Stomach smooth muscle (tissue), 2 donors: ENCODE measurements around the gene EEF1A1.
"Not testable (repeated sequence)": the region's sequence is repeated elsewhere in the genome, so short reads cannot be mapped to it uniquely, and the experiment has no call there.

ENCODE experiments used
- H3K27ac ChIP-seq: one replicate; pipeline ENCODE4 v1.7.0; 2013; ENCODE audit warnings: mild to moderate bottlenecking, low read length, inconsistent platforms
- H3K27me3 ChIP-seq, 2 donors: one replicate each; pipeline ENCODE4 v1.7.0; 2013; ENCODE audit warnings: low read length in 2 of 2; ENCODE audit not compliant: insufficient read depth in 2 of 2, control insufficient read depth in 1 of 2
- H3K36me3 ChIP-seq, 2 donors: one replicate each; pipeline ENCODE4 v1.7.0; 2013; ENCODE audit warnings: low read length in 2 of 2; ENCODE audit not compliant: control insufficient read depth in 2 of 2, insufficient read depth in 2 of 2
- H3K4me1 ChIP-seq: one replicate; pipeline ENCODE4 v1.7.0; 2013; ENCODE audit warnings: low read length; ENCODE audit not compliant: control insufficient read depth, insufficient read depth
- H3K4me3 ChIP-seq, 2 donors: one replicate each; pipeline ENCODE4 v1.7.0; 2013; ENCODE audit warnings: low read length in 2 of 2
- H3K9ac ChIP-seq, 2 donors: one replicate each; pipeline ENCODE4 v1.7.0; 2013; ENCODE audit warnings: low read length in 2 of 2, mild to moderate bottlenecking in 1 of 2
- H3K9me3 ChIP-seq, 2 donors: one replicate each; pipeline ENCODE4 v1.7.0; 2013; ENCODE audit warnings: low read length in 2 of 2; ENCODE audit not compliant: control insufficient read depth in 2 of 2
- donor health status: healthy.
- donor health status: Pancreatic carcinoma.

Gene EEF1A1

DNA sequence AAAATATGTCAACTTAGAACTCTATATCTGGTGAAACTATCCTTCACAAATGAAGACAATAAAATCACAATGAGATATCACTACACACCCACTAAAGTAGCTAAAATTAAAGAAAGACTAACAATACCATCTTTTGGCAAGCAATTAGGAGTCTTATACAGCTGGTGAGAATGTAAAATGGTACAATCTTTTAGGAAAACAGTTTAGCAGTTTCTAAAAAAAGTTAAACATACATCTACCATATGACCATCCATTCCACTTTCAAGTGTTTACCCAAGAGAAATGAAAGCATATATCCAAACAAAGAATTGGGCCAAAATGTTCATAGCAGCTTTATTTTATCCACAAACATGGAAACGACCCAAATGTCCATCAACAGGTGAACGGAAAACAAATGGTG, 13.8 kb upstream of the EEF1A1 start:
- Histone ChIP-seq H3K27me3 (no peaks in the 10 kb centered on the region), H3K36me3 (no peaks in the 10 kb centered on the region), H3K4me1 (no peaks in the 10 kb centered on the region), H3K9ac (no peak overlapping the region), H3K4me3 (no peak overlapping the region), H3K9me3 (no peaks in the 10 kb centered on the region), H3K27ac (no peak overlapping the region)

DNA sequence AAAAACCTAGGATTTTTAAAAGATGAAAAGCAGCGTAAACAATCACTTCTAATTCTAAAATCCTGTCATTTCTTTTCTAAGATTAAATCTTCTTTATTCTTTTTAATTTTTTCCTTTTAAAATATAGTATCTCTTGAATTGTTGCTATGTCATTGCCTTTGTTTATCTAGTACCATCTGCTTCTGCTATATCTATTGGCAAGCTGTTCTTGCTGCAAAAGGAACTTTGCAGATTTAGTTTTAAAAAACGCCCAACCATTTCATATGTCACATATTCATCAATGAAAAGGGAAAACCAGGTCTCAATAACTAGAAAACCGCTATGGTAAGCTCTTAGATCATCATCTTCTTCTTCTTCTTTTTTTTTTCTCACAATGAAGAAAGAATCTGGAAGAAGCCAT, 11.5 kb upstream of the EEF1A1 start:
- no peak overlapping the region for H3K4me3 ChIP-seq
- H3K27me3 ChIP-seq, result no peaks in the 10 kb centered on the region
- no peak overlapping the region for H3K9ac ChIP-seq
- H3K36me3 ChIP-seq, result no peaks in the 10 kb centered on the region
- no peak overlapping the region for H3K27ac ChIP-seq
- H3K9me3 ChIP-seq, result no peaks in the 10 kb centered on the region
- H3K4me1 ChIP-seq, result no peaks in the 10 kb centered on the region

DNA sequence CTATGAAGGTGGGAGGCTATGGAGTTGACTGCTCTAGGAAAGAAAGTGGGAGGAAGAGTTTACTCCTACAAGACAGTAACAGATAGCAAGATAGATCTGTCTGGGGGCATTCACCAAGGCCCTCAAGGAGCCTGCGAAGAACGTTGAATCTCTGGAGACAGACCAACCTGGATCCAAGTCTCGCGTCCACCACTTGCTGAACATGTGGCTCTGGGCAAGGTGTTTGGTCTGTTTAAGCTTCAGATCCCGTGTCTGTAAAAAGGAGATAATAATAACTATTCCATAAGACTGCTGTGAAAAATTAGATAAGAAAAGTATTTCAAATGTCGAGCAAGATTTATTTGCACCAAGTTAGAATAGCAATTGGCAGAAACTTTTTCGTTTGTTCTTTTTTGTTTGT, 8.1 kb upstream of the EEF1A1 start:
- H3K9ac ChIP-seq, result no peak overlapping the region
- no peaks in the 10 kb centered on the region for H3K36me3 ChIP-seq
- H3K4me3 ChIP-seq, result no peak overlapping the region
- H3K27me3 ChIP-seq, result no peaks in the 10 kb centered on the region
- H3K4me1 ChIP-seq, result no peaks in the 10 kb centered on the region
- no peak overlapping the region for H3K27ac ChIP-seq
- no peaks in the 10 kb centered on the region for H3K9me3 ChIP-seq

DNA sequence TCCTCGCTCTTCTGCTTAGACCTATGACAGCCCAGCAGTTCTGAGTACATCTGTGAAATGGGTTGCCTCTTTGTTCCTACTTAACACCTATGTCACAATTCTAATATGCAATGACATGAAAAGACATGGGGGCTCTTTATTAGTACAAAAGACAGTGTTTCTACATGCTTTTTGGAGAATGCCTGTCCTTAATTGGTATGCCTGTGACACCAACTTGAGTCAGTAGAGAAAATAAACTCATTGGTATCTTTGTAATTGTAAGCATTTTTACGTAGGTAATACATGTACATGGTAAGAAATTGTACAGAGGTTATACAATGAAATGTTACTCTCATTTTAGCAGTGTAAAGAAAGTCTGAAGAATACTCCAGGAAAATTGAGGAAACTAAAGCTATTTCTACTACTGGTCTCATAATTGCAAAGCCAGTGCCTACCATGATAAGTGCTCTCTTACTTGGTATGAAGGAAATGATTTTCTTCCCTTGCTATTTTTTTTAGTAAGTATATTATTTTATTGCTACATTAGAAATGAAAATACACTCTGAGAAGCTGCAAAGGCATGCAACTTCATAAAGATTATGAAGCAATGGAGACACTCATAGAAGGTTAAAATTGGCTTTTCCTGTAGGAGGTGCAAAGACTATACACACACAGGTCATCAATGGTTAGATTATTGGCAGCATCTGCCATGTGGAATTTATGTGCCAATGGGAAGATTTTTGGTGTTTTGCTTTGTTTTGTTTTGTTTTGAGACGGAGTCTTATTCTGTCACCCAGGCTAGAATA, 4.9 kb upstream of the EEF1A1 start:
- Histone ChIP-seq H3K4me3 (no peak overlapping the region), H3K27ac (no peak overlapping the region), H3K36me3 (no peaks in the 10 kb centered on the region), H3K4me1 (peaks cover 9% of the 10 kb centered on the region), H3K9ac (no peak overlapping the region), H3K27me3 (no peaks in the 10 kb centered on the region), H3K9me3 (no peaks in the 10 kb centered on the region)

DNA sequence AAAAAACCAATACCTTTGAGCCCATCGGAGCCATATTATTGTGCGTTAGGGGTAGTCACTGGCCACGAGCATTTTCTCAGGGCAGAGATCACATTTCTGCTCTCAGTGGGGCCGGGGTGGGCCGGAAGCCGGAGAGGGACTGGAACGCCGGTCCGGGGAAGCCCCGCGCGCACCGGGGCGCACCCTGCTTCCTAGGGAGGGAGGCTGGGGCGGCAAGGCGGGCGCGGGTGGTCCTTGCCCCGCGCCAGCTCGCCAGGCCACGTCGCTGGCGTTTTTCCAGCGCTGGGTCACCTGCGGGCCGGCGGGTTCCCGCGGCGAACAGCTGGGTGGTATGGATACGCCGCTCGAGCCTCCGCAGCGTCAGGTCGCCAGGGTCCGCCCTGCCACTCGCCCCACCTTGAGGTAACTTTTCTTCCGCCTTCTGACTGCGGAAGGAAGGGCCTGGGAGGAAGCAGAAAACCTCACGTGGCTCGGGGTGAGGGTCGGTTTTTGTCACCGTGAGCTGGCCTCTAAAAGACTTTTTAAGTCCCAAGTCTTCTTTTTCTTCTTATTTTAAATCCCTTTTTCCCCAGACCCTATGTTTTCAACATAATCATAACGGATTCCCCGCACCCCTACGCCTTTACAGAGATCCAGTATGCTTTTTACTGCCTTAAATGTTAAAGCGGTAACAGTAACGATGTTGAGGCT, 2.7 kb upstream of the EEF1A1 start:
- H3K4me3 ChIP-seq, result peak overlapping the region; percentile 79
- H3K36me3 ChIP-seq, result peaks cover 6 to 15% of the 10 kb centered on the region in 2 donors
- peak overlapping the region; percentile 76 to 79 for H3K9ac ChIP-seq
- peak overlapping the region; percentile 99 for H3K27ac ChIP-seq
- peaks cover 27% of the 10 kb centered on the region for H3K4me1 ChIP-seq
- H3K9me3 ChIP-seq, result no peaks in the 10 kb centered on the region
- no peaks in the 10 kb centered on the region for H3K27me3 ChIP-seq

DNA sequence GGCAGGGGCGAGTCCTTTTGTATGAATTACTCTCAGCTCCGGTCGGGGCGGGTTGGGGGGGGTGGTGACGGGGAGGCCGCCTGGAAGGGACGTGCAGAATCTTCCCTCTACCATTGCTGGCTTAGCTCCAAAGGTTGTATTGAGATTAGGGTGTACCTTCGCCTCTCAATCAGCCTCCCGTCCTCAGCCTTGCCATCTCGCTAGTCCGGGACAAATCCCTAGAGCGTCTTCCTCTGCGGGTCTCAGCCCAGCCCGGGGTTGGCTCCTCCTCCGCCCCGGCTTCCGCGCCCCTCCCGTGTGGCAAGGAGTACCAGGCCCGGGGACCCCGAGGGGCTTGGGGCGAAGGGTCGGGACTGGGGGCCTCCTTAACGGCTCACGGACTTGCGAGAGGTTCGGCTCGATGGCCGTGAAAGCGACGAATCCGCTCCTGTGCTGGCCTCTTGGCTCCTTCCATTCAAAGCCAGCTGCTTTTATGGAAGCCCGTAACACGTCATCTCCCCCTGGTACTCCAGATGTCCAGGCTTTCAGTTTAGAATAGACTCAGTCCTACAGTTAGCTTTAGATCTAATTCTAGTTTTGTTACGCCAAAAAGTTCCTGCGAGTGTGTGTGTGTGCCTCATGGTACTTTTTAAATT, 636 bp upstream of the EEF1A1 start:
- Histone ChIP-seq H3K4me3 (peak overlapping the region; percentile 81 to 98), H3K9me3 (no peaks in the 10 kb centered on the region), H3K27ac (peak overlapping the region; percentile 99), H3K4me1 (peaks cover 37% of the 10 kb centered on the region), H3K9ac (peak overlapping the region; percentile 92 to 96), H3K27me3 (no peaks in the 10 kb centered on the region), H3K36me3 (peaks cover 16 to 32% of the 10 kb centered on the region in 2 donors)

DNA sequence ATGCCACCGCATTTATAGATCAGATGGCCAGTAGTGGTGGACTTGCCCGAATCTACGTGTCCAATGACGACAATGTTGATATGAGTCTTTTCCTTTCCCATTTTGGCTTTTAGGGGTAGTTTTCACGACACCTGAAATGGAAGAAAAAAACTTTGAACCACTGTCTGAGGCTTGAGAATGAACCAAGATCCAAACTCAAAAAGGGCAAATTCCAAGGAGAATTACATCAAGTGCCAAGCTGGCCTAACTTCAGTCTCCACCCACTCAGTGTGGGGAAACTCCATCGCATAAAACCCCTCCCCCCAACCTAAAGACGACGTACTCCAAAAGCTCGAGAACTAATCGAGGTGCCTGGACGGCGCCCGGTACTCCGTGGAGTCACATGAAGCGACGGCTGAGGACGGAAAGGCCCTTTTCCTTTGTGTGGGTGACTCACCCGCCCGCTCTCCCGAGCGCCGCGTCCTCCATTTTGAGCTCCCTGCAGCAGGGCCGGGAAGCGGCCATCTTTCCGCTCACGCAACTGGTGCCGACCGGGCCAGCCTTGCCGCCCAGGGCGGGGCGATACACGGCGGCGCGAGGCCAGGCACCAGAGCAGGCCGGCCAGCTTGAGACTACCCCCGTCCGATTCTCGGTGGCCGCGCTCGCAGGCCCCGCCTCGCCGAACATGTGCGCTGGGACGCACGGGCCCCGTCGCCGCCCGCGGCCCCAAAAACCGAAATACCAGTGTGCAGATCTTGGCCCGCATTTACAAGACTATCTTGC, 725 bp downstream of the EEF1A1 start:
- Histone ChIP-seq H3K36me3 (peaks cover 26 to 43% of the 10 kb centered on the region in 2 donors), H3K4me3 (peak overlapping the region; percentile 98 to 99), H3K9ac (peak overlapping the region; percentile 98 to 100), H3K27ac (peak overlapping the region; percentile 99), H3K27me3 (no peaks in the 10 kb centered on the region), H3K9me3 (no peaks in the 10 kb centered on the region), H3K4me1 (peaks cover 41% of the 10 kb centered on the region)

DNA sequence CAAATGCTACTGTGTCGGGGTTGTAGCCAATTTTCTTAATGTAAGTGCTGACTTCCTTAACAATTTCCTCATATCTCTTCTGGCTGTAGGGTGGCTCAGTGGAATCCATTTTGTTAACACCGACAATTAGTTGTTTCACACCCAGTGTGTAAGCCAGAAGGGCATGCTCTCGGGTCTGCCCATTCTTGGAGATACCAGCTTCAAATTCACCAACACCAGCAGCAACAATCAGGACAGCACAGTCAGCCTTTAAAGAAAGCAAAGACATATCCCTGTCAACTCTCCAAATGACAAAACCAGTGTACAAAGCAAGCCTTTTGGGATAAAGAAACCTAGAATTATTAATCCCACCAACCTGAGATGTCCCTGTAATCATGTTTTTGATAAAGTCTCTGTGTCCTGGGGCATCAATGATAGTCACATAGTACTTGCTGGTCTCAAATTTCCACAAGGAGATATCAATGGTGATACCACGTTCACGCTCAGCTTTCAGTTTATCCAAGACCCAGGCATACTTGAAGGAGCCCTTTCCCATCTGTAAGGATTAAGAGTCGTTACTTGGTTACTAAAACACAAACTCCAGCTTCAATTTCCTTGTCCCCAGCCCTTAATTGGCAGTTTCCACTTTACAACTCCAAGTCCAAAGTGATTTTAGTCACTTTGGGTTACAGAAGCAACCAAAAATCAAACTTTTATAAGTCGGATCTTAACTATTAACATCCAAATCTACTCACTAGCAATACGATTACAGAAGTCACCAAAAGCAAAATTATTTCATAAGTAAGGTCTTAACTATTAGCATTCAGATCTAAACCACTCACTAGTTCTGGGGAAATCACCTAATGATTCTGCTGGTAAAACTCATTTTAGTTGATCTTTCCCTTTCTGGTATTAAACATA, 1.6 kb downstream of the EEF1A1 start:
- not testable (repeated sequence) for H3K27me3 ChIP-seq, H3K9me3 ChIP-seq
- Histone ChIP-seq H3K4me3 (peak overlapping the region; percentile 98 to 99), H3K36me3 (peaks cover 30 to 47% of the 10 kb centered on the region in 2 donors), H3K27ac (peak overlapping the region; percentile 99), H3K4me1 (peaks cover 44% of the 10 kb centered on the region), H3K9ac (peak overlapping the region; percentile 98 to 100)

DNA sequence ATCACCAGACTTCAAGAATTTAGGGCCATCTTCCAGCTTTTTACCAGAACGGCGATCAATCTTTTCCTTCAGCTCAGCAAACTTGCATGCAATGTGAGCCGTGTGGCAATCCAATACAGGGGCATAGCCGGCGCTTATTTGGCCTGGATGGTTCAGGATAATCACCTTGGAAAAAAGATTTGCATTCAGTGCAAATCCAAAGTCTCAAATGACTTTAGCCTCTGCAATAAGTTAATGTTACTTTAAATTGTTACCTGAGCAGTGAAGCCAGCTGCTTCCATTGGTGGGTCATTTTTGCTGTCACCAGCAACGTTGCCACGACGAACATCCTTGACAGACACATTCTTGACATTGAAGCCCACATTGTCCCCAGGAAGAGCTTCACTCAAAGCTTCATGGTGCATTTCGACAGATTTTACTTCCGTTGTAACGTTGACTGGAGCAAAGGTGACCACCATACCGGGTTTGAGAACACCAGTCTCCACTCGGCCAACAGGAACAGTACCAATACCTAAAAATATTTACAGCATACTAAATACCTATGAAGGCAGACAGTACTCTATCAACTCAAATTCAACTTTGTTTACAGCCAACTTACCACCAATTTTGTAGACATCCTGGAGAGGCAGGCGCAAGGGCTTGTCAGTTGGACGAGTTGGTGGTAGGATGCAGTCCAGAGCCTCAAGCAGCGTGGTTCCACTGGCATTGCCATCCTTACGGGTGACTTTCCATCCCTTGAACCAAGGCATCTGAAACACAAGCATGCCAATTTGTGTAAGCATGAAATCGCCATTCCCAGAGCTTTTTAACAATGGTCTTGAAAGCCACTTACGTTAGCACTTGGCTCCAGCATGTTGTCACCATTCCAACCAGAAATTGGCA, 2.5 kb downstream of the EEF1A1 start:
- Histone ChIP-seq H3K36me3 (peaks cover 30 to 47% of the 10 kb centered on the region in 2 donors), H3K4me1 (peaks cover 44% of the 10 kb centered on the region), H3K4me3 (peak overlapping the region; percentile 98 to 99)
- H3K9ac ChIP-seq, H3K27ac ChIP-seq, H3K9me3 ChIP-seq, H3K27me3 ChIP-seq: not testable (repeated sequence)
